PC-3 (cell line): ENCODE data around the gene HS2ST1. TPM values are rescaled to one million over a fixed set of nuclear protein-coding genes. Genes with fewer than 3 reads are reported as not detected.

Experiments
- ATAC-seq: fragments of 200-7000 bp; cut with Tn5 transposase; 2 replicates; pipeline ENCODE4 v1.9.1; 2020; ENCODE audit warnings: mild to moderate bottlenecking, moderate library complexity
- BruUV-seq: library from RNA; stranded (reverse); fragments of 400-500 nt; replicated peaks from 2 replicates; lab custom pipeline; 2021; lab: Mats Ljungman, UMichigan
- CTCF ChIA-PET: fragments of 300-600 bp; sonication (Branson Sonifier 250); formaldehyde crosslinking; loops from one replicate; lab custom pipeline; 2022; ENCODE audit warnings: antibody characterized with exemption; lab: Charles Lee
- POLR2A ChIA-PET: fragments of 300-600 bp; sonication (Branson Sonifier 250); formaldehyde crosslinking; loops from one replicate; lab custom pipeline; 2022; ENCODE audit warnings: antibody characterized with exemption; ENCODE audit not compliant: unreplicated experiment; lab: Charles Lee
- DNase-seq: peaks from one replicate; pipeline ENCODE4 v3.0.0-alpha.2; 2015
- H2AFZ ChIP-seq: fragments of 300-600 bp; sonication (generic); 2 replicates; pipeline ENCODE4 v1.6.0; 2016; ENCODE audit warnings: antibody characterized with exemption, low read length
- H3F3A ChIP-seq: fragments of 300-600 bp; sonication (generic); one replicate; pipeline ENCODE4 v1.6.0; 2017; ENCODE audit warnings: antibody characterized with exemption, low read length, control low read depth, mild to moderate bottlenecking; ENCODE audit not compliant: unreplicated experiment
- H3K27ac ChIP-seq: fragments of 300-600 bp; sonication (generic); 2 replicates; pipeline ENCODE4 v1.5.1; 2016; ENCODE audit warnings: mild to moderate bottlenecking, low read length
- H3K27me3 ChIP-seq: fragments of 300-600 bp; sonication (generic); 2 replicates; pipeline ENCODE4 v1.6.1; 2016; ENCODE audit warnings: low read length, mixed read lengths
- H3K36me3 ChIP-seq: fragments of 300-600 bp; sonication (generic); 2 replicates; pipeline ENCODE4 v1.6.1; 2016; ENCODE audit warnings: low read depth, mixed run types, low read length, mixed read lengths
- H3K4me1 ChIP-seq: fragments of 300-600 bp; sonication (generic); 2 replicates; pipeline ENCODE4 v1.5.1; 2016; ENCODE audit warnings: low read length; ENCODE audit not compliant: insufficient read depth
- H3K4me2 ChIP-seq: fragments of 300-600 bp; sonication (generic); 2 replicates; pipeline ENCODE4 v1.6.0; 2016; ENCODE audit warnings: low read length
- H3K4me3 ChIP-seq: fragments of 300-600 bp; sonication (generic); 2 replicates; pipeline ENCODE4 v1.5.1; 2016; ENCODE audit warnings: mild to moderate bottlenecking, low read length, mixed read lengths
- H3K79me2 ChIP-seq: fragments of 300-600 bp; sonication (generic); 2 replicates; pipeline ENCODE4 v1.6.1; 2017; ENCODE audit warnings: low read length, mixed read lengths
- H3K9ac ChIP-seq: fragments of 300-600 bp; sonication (generic); 2 replicates; pipeline ENCODE4 v1.6.0; 2016; ENCODE audit warnings: mild to moderate bottlenecking, low read length
- H3K9me2 ChIP-seq: fragments of 300-600 bp; sonication (generic); replicated peaks from 2 replicates; pipeline ENCODE4 v1.6.1; 2016; ENCODE audit warnings: mixed run types, low read length, mixed read lengths
- H3K9me3 ChIP-seq: fragments of 300-600 bp; sonication (generic); 2 replicates; pipeline ENCODE4 v1.6.1; 2016; ENCODE audit warnings: low read length, mixed read lengths
- H4K20me1 ChIP-seq: fragments of 300-600 bp; sonication (generic); 2 replicates; pipeline ENCODE4 v1.6.1; 2016; ENCODE audit warnings: low read length, mixed read lengths
- EZH2 ChIP-seq: fragments of 300-600 bp; sonication (generic); IDR thresholded peaks from one replicate; pipeline ENCODE4 v1.6.1; 2017; ENCODE audit warnings: antibody characterized with exemption, mild to moderate bottlenecking, low read length; ENCODE audit not compliant: unreplicated experiment
- EZH2phosphoT487 ChIP-seq: fragments of 300-600 bp; sonication (generic); IDR thresholded peaks from 2 replicates; pipeline ENCODE4 v1.6.1; 2018; ENCODE audit warnings: mild to moderate bottlenecking, antibody characterized with exemption, low read length, borderline replicate concordance
- intact Hi-C: fragments of 100-400 bp; cut with micrococcal nuclease; formaldehyde crosslinking; loops from 2 replicates; pipeline ENCODE4 v1.9.0; 2023
- total RNA-seq: library from RNA; depleted of rRNA; stranded (reverse); fragments of >200 nt; gene quantifications from 2 replicates; pipeline ENCODE4 v1.2.3, GENCODE V29; 2014
- TF ChIP-seq, protein P1 (sequence below): fragments of 300-600 bp; sonication (generic); conservative IDR thresholded peaks from 2 replicates; pipeline ENCODE4 v1.5.1; 2017; ENCODE audit warnings: antibody characterized with exemption, low read depth, mild to moderate bottlenecking, low read length

Gene HS2ST1
- total RNA-seq, 1 experiment from 2014 or later = 15.3 TPM

DNA sequence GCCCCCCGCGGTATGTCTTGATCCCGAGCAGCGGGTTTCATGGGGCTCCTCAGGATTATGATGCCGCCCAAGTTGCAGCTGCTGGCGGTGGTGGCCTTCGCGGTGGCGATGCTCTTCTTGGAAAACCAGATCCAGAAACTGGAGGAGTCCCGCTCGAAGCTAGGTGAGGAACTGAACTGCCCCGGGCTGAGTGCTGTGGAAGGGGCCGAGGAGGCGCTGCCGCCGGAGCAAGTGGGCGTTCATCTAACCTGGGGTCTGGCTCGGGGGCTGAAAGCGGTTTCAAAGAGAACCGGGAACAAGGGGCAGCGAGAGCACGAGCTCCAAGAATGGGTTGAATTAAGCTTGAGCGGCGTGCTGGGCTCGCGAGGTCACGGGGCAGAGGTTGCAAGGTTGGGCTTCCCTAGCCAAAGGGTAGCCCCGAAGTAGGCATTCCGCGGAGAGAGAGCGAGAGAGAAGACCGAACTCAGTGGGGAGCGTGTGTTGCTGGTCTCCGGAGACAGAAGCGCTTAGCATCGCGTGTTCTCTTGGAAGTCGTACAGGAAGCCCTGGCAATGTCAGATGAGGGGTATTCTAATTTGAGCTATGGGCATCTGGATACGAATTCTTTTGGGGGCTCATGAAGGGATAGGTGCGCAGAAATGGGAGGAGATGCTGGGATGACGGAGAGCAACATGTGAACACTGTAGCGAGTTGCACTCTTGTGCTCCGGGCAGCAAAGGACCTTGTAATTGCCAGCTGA lies 732 bp downstream of the HS2ST1 start:
- Histone ChIP-seq H3K27me3 (no peaks in the 10 kb centered on the region), H3F3A (no peaks in the 10 kb centered on the region), H2AFZ (peak overlapping the region; percentile 98), H3K4me2 (peak overlapping the region; percentile 96), H4K20me1 (peaks cover 23% of the 10 kb centered on the region), H3K79me2 (peaks cover 80% of the 10 kb centered on the region), H3K4me3 (peak overlapping the region; percentile 99), H3K4me1 (peaks cover 26% of the 10 kb centered on the region), H3K27ac (no peak overlapping the region), H3K9me2 (no peaks in the 10 kb centered on the region), H3K36me3 (no peaks in the 10 kb centered on the region), H3K9me3 (no peaks in the 10 kb centered on the region), H3K9ac (peak overlapping the region; percentile 76)
- intact Hi-C loops = loop anchor here (2.0 to 10.0 kb wide), 5 partner anchors 43 to 210 kb away; partner anchors contain the start of gene SH3GLB1
- peak; percentile 34 for ATAC-seq
- POLR2A ChIA-PET = no interaction called here
- no TSS peak for BruUV-seq
- CTCF ChIA-PET = interaction anchor here (2.3 kb wide), 1 partner anchor 50 kb away, joined by 8 read pairs; no protein-coding TSS in a partner anchor
- TF ChIP-seq EZH2 (no peak), EZH2phosphoT487 (no peak)
- TF ChIP-seq, protein P1, sequence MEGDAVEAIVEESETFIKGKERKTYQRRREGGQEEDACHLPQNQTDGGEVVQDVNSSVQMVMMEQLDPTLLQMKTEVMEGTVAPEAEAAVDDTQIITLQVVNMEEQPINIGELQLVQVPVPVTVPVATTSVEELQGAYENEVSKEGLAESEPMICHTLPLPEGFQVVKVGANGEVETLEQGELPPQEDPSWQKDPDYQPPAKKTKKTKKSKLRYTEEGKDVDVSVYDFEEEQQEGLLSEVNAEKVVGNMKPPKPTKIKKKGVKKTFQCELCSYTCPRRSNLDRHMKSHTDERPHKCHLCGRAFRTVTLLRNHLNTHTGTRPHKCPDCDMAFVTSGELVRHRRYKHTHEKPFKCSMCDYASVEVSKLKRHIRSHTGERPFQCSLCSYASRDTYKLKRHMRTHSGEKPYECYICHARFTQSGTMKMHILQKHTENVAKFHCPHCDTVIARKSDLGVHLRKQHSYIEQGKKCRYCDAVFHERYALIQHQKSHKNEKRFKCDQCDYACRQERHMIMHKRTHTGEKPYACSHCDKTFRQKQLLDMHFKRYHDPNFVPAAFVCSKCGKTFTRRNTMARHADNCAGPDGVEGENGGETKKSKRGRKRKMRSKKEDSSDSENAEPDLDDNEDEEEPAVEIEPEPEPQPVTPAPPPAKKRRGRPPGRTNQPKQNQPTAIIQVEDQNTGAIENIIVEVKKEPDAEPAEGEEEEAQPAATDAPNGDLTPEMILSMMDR = no peak
- DNase-seq = peak; percentile 56

DNA sequence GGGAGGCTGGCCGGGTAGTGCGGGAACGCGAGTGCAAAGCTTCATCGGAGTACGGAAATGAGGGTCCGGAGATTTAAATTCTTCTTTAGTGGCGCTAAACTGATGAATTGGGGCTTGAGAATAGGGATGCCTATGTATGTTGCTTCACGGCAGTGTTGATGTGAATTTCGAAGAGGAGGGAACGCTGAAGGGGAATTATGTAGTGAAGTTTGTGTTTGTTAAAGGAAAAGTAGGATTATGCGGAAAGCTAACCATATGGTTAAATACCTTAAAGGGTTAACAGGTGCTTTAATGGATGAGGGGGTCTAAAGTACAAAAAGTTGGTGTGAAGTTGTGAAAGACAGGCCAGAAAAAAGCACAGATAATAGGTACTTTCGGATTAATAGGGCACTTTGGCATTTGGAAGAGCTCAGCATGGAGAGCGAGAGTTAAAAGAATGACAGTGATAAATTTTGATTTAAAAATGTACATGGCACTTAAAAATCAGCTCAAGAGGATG lies 1.4 kb downstream of the HS2ST1 start:
- H3K27ac ChIP-seq = no peak overlapping the region
- H3K4me3 ChIP-seq = peak overlapping the region; percentile 99
- H3F3A ChIP-seq = no peaks in the 10 kb centered on the region
- intact Hi-C loops = loop anchor here (2.0 to 10.0 kb wide), 4 partner anchors 49 to 211 kb away; partner anchors contain the start of gene SH3GLB1
- DNase-seq = no peak
- peak overlapping the region; percentile 98 for H2AFZ ChIP-seq
- ATAC-seq = no peak
- TF ChIP-seq, protein P1 = no peak
- TF ChIP-seq EZH2 (no peak), EZH2phosphoT487 (no peak)
- H3K9me3 ChIP-seq = no peaks in the 10 kb centered on the region
- peak overlapping the region; percentile 76 for H3K9ac ChIP-seq
- POLR2A ChIA-PET = no interaction called here
- no peaks in the 10 kb centered on the region for H3K27me3 ChIP-seq
- CTCF ChIA-PET = interaction anchor here (0.6 to 2.3 kb wide), 2 partner anchors 49 to 336 kb away, joined by 3 to 8 read pairs; no protein-coding TSS in a partner anchor
- no TSS peak for BruUV-seq
- no peaks in the 10 kb centered on the region for H3K9me2 ChIP-seq
- H3K4me1 ChIP-seq = peaks cover 28% of the 10 kb centered on the region
- peak overlapping the region; percentile 96 for H3K4me2 ChIP-seq
- H3K79me2 ChIP-seq = peaks cover 80% of the 10 kb centered on the region
- H3K36me3 ChIP-seq = 0 out of 2 replicates have a peak, but pooled peaks cover 1% of the 10 kb centered on the region
- H4K20me1 ChIP-seq = peaks cover 22% of the 10 kb centered on the region
